Measurements from ENCODE around the gene COMT.

COMT gene

DNA sequence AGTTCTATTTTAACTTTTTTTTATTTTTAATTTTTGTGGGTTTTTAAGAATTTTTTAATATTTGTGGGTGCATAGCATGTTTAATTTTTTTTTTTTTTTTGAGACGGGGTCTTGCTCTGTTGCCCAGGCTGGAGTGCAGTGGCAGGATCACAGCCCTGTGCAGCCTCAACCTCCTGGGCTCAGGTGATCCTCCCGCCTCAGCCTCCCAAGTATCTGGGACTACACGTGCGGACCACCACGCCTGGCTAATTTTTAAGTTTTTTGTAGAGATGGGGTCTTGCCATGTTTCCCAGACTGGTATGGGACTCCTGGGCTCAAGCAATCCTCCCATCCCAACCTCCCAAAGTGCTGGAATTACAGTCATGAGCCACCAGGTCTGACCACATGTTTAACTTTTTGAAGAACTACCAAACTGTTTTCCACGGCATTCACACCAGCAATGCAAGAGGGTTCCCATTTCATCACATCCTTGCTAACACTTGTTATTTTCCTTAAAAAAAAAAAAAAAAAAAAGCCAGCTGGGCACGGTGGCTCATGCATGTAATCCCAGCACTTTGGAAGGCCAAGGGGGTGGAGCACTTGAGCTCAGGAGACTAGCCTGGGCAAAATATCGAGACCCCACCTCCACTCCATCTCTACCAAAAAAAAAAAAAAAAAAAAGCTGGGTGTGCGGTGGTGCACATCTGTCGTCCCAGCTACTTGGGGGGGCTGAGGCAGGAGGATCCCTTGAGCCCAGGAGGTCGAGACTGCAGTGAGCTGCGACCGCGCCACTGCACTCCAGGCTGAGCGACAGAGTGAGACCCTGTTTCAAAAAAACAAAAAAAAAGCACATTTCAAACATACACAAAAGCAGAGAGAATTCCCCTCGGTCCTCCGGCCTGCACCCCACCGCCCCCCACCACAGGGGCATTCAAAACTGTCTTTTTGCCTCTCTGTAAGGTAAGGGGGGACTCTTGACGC lies 16.8 kb downstream of the COMT start:
- peak; percentile 57 for DNase-seq

DNA sequence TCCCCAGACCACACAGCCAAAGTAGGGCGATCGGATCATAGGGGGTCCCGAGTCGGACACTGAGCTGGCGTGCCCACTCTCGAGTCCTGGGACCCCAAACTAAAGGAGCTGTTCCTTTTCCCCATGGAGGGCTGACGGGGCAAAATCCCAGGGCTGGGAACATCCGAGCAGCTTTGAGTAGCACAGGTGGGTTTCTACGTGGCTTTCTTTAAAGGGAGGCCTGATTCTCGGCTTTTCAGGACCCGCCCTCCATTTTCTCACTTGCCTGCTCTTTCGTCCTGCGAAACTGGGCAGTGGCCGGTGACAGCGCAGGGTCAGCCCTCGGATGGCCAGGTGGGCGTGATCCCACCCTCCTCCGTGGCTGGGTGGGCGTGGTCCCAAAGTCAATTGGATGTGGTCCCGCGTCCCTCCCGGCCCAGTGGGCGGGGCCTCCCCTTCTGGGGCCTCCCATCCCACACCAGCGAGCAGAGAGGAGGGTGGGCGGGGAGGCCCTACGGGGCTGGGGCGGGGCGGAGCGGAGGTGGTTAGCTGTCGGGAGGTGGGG lies 17.5 kb downstream of the COMT start:
- peak; percentile 51 for DNase-seq

DNA sequence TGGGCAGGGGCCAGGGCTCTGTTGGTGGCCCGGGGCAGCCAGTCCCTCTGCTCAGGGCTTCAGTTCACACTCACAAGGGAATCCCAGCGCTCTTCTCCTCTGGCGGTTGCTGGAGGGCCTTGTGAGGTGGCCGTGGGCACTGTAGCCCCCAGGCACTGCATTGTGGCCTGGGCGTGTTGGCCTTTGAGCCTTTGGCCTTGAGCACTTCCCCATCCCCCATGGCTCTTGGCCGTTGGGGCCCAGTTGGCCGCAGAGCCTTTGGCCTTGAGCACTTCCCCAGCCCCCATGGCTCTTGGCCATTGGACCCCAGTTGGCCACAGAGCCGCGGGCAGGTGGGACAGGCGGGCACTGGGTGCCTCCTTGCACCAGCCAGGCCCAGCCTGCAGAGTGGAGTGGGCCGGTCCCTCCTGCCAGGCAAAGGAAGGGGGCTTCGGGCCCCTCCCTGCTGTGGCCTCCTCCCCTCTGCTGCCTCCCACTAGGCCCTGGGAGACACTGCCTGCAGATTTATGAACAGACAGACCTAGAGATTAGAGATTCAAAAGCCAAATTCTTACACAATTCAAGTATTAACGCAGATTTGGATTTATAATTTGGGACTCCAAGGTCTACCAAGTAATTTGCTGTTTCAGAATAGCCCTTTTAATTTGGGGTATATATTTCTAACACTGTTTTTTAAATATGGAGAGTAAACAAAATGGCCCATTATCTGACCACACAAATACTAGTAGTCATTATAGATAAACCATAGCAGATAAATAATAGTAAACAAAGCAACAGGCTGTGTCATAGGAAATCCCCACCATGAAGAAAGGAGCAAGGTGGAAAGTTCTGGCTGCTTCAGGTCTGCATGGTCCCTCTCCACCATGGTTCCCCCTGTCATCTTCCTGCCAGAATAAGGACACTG lies 18.3 kb downstream of the COMT start:
- DNase-seq, result no peak

DNA sequence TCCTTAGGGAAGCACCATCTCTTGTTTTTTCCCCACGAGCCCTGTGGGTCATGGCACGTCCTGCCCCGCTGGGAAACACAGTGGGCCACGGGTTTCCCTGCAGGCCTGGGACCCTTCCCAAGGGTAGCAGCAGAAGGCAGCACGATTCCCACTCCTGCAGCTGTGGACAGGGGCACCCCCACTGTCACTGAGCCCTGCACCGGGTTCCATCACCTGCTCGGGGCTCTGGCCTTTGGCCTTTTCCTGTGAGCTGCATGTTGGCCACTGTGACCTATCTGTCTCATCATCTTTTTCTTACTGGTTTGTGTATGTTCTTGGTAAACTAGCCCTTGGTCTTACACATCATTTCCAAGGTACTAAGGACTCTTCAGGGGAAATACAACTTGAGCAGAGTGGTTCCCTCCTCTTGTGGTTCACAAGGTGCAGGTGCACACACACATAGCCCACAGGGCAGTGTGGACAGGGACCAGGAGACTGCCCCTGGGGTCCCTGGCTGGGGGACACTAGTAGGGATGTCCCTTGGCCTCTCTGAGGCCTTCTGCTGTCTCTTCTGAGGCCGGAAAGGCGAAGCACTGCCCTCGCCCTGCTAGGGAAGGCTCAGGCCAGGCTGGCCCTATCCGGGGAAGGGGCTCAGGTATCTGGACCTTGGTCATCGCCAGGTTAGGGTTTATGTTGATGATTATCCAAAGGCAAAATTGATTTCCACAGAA lies 19.1 kb downstream of the COMT start:
- no peak for DNase-seq

DNA sequence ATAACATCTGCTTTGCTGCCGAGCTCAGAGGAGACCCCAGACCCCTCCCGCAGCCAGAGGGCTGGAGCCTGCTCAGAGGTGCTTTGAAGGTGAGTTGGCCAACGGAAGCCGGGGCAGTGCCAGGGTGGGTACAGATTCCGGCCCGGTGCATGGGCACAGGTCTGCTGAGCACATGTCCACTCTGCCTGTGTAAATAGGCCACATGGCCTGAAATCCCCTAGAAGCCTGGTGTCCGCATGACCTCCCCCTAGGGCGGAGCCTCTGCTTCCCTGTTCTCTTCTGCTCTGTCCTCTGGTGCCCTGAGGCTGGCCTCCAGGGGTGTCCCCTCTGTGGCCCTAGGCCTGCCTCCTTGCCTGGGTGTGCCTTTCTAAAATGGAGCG lies 19.6 kb downstream of the COMT start:
- DNase-seq, result no peak

DNA sequence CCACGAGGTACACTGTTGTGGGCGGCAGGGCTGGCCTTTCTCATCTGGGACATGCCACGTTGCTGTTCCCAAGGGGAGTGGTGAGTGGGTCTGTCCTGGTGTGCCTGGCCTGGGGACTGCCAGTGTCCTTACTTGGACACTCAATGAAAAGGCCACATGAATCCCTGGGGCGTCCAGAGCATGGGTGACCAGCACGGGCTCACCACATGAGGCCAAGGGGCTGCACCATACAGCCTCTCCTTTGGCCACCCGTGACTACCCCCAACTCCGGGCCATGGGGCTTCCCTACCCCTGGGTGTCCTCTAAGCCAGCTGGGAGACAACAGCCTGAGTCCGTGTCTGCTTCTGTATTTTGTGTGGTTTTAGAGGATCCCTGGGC lies 20.3 kb downstream of the COMT start:
- no peak for DNase-seq

DNA sequence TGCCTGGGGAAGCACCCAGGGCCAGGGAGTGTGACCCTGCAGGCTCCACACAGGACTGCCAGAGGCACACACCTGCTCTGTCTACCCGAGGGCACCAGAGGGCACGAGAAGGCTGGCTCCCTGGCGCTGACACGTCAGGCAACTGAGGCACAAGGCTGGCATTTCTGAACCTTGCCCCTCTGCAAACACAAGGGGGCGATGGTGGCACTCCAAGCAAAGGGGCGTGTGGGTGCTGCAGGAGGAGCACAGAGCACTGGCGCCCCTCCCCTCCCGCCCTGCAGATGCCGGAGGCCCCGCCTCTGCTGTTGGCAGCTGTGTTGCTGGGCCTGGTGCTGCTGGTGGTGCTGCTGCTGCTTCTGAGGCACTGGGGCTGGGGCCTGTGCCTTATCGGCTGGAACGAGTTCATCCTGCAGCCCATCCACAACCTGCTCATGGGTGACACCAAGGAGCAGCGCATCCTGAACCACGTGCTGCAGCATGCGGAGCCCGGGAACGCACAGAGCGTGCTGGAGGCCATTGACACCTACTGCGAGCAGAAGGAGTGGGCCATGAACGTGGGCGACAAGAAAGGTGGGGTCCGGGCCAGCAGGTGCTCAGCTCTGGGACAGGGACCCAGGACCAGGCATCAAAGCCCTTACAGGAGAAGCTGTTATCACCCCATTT lies 20.8 kb downstream of the COMT start:
- DNase-seq, result peak; percentile 56

DNA sequence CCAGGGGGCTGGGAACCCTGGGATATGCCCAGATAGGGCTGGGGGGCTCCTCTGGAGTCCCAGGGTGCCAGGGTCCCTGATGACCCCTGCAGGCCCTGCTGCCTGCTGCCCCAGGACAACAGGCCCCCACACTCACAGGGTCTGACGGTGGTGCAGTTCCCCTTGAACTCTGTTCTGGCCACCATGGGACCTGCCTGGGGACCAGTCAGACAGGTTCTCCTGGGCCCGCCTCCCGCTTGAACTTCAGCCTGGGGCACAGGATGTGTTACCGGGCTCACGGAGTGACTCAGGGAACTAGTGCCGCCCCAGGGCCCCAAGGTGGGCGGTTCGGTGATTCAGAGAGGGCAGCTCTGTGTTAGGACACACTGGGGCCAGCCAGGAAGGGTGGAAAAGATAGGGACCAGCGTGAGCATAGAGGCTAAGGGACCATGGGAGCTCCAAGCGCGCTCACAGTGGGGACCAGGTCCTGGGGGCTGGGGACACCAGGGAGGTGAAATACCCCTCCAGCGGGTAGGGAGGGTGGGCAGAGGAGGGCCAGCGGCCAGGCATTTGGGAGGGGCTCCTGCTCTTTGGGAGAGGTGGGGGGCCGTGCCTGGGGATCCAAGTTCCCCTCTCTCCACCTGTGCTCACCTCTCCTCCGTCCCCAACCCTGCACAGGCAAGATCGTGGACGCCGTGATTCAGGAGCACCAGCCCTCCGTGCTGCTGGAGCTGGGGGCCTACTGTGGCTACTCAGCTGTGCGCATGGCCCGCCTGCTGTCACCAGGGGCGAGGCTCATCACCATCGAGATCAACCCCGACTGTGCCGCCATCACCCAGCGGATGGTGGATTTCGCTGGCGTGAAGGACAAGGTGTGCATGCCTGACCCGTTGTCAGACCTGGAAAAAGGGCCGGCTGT lies 21.6 kb downstream of the COMT start:
- DNase-seq, result no peak

DNA sequence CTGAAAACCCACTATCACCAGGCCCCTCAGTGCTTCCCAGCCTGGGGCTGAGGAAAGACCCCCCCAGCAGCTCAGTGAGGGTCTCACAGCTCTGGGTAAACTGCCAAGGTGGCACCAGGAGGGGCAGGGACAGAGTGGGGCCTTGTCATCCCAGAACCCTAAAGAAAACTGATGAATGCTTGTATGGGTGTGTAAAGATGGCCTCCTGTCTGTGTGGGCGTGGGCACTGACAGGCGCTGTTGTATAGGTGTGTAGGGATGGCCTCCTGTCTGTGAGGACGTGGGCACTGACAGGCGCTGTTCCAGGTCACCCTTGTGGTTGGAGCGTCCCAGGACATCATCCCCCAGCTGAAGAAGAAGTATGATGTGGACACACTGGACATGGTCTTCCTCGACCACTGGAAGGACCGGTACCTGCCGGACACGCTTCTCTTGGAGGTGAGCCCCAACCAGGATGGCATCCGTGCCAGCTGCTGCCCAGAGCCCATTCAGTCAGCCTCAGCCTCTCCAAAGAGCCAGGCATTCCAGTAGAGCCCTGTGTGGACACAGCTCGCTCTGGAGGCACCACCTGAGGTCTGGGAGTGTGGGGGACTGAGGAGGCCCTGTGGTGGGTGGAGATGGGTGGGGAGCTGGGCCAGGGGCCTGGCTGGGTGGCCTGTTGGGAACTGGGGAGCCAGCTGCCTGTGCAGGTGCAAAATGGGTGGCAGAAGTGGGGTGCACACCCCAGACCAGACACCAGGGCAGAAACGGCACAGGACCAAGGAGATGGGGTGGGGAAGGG lies 22.5 kb downstream of the COMT start:
- no peak for DNase-seq

DNA sequence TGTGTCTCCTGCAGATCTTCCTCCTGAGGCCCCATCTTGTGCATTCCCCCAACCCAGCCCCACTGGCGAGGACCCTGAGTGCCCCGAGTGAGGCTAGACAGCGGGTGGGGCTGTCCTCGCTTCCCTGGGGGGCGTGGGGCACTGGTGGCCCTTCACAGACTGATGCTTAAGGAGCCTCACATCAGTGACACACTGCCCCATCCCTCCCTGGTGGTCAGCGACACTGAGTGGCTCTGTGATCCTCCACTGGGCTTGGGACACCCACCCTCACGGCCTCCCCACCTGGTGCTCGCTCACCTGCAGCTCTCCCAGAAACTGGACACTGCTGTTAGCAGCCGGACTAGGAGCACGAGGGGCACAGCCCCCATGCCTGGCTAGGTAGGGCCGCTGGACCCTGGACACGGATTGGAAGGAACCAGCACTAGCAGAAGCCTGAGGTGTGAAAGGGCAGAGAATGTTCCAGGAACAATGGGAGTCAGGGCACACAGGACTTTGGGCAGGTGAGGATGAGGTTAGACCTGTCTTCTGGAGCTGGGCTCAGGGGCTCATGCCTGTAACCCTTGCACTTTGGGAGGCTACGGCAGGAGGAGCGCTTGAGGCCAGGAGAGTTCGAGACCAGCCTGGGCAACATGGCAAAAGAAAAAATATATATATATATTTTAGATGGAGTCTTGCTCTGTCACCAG lies 23.3 kb downstream of the COMT start:
- DNase-seq, result no peak

DNA sequence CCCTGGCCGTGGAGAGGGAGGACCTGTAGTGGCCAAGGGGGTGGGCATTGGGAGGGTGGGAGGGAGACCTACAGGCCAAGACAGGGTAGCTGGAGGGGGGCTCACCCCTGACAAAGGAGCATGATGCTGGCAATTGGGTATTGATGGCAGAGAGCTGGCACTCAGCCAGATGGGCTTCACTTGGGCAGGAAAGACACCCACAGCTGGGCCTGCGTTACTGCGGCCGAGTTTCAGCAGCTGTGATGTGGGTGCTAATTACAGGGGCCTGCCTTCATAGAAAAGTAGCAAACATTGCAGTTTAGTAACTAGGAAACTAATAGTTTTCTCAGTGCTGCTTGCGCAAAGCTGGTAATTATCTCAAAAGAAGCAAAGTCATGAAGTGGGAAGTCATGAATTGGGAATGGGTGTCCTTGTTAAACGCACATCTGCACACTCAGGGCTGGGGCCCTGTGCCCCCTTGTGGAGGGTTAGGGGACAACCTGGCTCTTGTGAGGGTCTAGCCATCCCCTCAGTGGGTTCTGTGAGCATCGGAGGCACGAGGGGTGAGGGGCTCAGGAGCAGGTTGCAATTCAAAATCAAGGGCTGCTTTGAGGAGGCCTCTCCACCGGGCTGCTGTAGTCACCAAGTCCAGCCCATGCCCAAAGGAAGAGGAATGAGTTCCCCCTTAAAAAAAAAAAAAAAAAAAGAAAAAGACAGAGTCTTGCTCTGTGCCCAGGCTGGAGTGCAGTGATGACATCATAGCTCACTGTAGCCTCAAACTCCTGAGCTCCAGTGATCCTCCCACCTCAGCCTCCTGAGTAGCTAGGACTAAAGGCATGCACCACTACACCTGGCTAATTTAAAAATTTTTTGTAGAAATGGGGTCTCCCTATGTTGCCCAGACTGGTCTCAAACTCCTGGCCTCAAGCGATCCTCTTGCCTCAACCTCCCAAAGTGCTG lies 24.5 kb downstream of the COMT start:
- no peak for DNase-seq

DNA sequence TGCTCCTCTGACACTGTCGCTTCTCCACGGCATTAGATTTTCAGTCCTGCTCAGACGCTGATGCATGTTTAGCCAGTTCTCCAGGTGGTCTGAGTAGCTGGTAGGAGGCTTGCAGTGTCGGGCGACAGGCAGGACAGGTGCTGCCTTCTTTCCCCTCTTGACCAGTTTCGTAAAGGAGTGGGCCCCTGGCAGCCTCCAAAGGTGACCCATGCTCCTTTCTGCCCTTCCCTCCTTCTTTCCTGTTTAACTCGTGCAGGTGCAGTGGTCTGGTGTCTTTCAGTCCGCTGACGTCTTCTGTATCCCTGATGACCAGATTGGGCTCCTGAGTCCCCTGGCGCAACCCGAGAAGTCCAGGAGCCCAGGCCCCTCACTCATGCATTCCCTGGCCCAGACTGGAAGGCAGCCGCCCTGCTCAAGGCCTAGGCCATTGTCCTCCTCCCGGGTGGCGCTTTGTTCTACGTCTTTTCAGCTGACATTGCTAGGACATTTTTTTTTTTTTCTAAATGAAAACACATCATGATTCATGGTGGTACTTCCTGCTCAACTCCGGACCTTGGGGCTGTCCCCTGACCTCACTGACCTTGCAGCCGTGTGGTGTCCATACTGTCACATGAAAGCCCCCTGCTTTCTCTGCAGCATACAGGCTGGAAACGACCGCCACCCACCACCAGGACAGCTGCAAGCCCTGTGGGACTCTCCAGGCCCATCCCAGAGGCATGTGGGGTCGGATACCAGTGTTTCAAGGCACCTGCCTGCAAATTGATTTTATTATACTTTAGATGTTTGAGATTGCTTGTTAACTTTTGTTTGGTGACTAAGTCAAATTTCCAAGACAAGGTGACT lies 25.6 kb downstream of the COMT start:
- no peak for DNase-seq

DNA sequence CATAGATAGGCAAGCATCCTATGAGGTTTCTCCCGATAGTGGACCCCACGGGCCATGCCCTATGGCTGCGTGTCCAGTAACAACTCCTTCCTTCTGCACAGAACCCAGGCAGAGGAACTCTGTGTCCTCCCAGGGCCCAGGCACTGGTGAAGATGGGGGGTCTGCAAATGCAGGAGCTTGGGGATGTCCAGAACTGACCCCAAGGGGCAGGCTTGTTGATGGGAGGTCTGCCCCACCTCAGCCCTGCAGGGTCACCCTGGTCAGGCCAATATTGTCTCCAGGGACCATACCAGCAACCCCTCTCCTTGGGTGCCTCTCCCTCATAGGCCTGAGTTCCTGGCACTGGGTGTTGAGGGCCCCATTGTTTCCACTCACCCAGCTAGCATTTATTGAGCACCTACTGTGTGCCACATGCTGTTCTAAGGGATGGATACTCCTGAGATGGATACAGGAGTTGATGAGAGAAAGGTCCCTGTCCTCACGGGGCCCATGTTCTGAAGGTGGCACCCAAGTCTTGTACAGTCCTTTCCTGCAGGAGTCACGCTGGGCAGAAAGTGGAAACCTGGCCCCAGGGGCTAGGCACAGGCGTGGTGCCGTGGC lies 26.4 kb downstream of the COMT start:
- DNase-seq, result no peak

DNA sequence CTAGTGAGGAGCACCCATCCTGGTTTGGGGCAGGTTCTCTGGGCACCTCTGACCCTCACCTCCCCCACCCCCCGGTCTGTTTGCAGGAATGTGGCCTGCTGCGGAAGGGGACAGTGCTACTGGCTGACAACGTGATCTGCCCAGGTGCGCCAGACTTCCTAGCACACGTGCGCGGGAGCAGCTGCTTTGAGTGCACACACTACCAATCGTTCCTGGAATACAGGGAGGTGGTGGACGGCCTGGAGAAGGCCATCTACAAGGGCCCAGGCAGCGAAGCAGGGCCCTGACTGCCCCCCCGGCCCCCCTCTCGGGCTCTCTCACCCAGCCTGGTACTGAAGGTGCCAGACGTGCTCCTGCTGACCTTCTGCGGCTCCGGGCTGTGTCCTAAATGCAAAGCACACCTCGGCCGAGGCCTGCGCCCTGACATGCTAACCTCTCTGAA lies 26.9 kb downstream of the COMT start:
- DNase-seq, result no peak

DNA sequence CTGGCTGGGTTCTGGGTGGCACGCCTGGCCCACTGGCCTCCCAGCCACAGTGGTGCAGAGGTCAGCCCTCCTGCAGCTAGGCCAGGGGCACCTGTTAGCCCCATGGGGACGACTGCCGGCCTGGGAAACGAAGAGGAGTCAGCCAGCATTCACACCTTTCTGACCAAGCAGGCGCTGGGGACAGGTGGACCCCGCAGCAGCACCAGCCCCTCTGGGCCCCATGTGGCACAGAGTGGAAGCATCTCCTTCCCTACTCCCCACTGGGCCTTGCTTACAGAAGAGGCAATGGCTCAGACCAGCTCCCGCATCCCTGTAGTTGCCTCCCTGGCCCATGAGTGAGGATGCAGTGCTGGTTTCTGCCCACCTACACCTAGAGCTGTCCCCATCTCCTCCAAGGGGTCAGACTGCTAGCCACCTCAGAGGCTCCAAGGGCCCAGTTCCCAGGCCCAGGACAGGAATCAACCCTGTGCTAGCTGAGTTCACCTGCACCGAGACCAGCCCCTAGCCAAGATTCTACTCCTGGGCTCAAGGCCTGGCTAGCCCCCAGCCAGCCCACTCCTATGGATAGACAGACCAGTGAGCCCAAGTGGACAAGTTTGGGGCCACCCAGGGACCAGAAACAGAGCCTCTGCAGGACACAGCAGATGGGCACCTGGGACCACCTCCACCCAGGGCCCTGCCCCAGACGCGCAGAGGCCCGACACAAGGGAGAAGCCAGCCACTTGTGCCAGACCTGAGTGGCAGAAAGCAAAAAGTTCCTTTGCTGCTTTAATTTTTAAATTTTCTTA lies 27.8 kb downstream of the COMT start:
- DNase-seq, result no peak

DNA sequence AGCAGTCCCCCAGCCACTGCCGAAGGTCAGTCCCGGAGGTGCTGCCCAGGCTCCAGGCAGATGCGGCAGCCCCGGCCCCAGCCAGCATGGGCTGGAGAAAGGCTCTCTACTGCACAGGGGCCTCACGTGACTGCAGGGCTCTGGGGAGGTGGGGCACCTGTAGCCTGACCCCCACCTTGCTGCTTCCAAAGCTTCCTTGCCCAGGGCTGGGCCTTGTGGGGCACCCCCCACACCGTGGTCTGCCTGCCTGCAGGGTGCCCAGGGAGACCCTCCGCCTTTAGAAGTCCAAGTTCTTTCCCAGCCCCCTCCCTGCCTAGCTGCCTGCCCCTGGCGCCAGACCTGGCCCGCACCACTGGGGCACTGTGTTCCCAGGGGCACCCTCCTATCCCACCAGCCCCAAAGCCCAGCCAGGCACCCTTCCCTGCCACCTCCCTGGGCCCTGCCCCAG lies 28.5 kb downstream of the COMT start:
- DNase-seq, result no peak

Measured in fibroblast of skin of abdomen (primary cell).